NCI-H226 (cell line): ENCODE measurements around the gene MRTFB.

Experiments used
- DNase-seq: peaks from one replicate; pipeline ENCODE4 v3.0.0-alpha.2; 2015

MRTFB gene

GRCh38 chr16:14242769-14243168 is 171.7 kb downstream of the MRTFB start:
- DNase-seq = no peak

- no peak for DNase-seq
Measured at GRCh38 chr16:14244196-14245010, 173.3 kb downstream of the MRTFB start.

GRCh38 chr16:14248791-14249190 is 177.7 kb downstream of the MRTFB start:
- no peak for DNase-seq

GRCh38 chr16:14249291-14250032 is 178.3 kb downstream of the MRTFB start:
- no peak for DNase-seq

DNA sequence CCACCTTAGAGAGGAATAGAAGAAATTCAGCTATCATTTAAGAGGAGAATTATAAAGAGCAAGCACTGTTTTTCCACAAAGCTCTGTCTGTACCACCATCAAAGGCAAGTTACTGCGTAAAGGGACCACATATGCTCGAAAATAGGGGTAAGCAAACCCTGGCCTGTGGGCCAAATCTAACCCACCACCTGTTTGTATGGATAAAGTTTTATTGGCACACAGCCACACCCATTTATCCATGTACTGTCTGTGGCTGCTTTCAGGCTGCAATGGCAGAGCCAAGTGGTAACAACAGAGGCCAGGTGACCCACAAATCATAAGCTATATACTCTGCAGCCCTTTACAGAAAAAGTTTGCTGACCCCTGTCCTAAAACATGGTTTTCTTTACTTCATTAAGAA is 180.3 kb downstream of the MRTFB start:
- no peak for DNase-seq

GRCh38 chr16:14252860-14253259 is 181.7 kb downstream of the MRTFB start:
- no peak for DNase-seq

DNA sequence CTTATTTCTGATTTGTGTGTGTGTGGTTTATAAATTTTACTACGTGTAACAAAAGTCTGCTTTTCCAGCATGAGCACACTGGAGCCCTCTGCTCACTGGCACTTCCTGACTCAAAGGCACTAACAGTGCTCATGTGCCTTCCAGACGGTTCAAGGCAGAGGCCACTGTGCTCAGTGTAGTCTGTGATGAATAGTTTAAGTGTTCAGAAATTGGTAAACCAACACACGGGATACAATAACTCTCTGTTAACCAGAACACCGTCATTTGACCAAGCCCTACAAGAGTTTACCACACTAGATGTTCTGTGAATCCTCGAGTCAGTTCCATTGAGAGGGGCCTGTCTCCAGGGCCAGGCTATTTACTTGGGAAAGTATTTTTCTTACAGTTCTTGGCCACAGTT is 191.9 kb downstream of the MRTFB start:
- DNase-seq = no peak

DNA sequence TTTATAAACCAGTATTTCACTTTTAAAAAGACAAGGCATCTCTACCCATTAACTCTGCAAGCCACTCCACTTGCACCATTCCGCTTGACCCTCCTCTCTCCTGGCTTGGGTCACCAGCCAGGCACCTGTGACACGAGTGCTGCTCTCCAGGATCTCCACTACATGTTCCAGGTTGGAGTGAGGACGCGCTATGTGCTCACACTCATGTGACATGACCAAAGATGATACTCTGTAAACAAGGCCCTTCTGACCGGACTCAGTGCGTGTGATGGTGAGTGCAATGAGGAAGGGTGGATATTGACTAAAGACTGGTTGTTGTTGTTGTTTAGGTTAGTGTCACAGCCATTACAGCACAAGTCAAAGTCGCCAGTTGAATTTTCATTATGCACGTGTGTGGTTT is 192.7 kb downstream of the MRTFB start:
- no peak for DNase-seq

GRCh38 chr16:14264327-14264943 is 193.3 kb downstream of the MRTFB start:
- no peak for DNase-seq

- no peak for DNase-seq
Measured at GRCh38 chr16:14268073-14268472, 197.0 kb downstream of the MRTFB start.

GRCh38 chr16:14275934-14276333 is 204.8 kb downstream of the MRTFB start:
- DNase-seq = no peak

DNA sequence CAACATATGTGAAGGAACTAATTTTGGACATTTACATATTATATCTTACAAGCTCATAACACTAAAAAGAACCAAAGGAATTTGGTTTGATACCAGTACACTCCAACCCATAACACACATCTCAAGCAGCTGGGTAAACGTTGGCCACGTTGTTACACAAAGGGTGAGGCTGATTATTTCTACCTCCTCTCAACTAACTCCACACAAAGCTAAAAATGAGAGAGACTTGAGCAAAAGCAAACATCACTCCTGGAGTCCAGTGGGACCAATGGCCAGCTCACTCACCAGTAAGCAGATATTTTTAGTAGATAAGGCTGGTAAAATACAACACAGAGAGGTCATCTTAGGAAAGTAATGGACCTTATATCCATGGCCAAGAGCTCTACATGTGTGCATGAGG is 207.6 kb downstream of the MRTFB start:
- no peak for DNase-seq

GRCh38 chr16:14280541-14280940 is 209.4 kb downstream of the MRTFB start:
- no peak for DNase-seq

DNA sequence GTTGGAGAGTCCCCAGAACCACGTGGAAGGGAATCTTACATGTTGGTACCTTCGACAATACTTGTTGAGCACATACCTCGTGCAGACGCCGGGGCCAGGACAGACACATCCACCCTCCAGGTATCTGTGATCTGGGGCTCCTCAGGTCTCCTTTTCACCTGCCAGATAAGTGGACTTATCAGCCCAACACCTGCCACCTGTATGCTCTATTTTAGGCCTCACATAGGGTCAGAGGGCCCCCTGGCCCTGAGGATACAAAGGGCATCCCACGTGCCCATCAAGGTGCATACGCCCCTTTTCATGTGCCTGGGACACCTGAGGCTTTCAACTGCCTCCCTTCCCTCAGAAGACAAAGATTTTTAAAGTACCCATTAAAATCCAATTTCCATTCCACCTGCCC is 212.7 kb downstream of the MRTFB start:
- no peak for DNase-seq

- DNase-seq = no peak
Measured at GRCh38 chr16:14284371-14284770, 213.3 kb downstream of the MRTFB start.

DNA sequence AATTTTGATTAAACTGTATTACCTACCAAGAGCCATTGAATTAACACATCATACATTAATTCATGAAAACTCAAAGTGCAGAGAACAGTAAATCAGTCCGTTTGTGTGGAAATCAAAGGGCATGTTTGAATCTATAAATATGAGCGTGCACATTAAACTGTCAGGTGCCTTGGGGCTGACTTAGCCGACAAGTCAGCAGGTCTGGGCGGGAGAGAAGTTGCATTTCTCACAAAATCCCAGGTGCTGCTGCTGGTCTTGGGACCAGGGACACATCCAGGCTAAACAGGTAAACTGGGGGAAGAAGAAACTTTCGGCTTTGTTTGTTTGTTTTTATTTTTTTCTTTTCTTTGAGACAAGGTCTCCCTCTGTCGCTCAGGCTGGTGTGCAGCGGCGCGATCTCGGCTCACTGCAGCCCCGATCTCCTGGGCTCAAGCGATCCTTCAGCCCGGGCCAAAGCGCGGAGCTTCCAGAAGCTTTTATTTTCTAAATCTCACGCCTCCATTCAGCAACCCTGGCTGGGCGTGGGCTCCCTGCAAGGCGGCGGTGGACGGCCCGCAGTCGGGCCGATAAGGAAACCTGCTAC is 213.9 kb downstream of the MRTFB start:
- DNase-seq = peak; percentile 69

DNA sequence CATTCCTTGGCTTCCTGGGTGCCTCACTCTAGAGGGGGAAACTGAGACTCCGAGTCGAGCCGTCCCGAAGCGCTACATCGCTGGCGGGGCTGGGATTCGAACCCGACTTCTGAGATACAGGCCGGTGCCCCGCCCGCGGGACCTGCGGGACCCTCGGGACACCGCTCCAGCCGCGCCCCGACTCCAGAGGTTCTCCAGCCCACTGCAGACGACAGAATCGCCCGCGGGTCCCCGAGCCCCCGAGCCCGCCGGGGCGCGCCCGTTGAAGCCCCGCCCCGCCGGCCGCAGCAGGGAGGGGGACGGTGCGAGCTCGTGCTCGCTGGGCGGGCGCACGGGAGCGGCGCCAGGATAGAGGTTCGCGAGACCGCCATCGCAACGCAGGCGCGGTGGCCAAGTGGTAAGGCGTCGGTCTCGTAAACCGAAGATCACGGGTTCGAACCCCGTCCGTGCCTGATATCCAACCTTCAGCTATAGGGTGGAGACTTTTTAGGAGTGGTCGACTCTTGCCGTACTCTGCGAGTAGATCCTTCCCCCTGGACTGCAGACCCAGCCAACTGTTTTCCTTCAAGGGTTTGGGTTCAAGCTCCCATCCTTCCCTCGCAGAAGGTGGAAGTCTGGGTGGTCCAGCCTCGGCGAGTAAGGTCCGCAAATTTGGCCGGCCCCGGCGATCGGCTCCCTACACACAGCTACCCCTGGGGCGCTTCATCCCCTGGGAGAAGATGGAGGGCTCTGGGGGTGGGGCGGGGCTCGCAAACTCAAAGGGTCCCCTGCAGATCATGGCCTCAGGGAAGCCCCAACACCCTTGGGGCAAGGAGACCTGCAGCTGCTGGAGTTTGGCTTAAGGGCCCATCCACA is 214.6 kb downstream of the MRTFB start:
- DNase-seq = peak; percentile 97

GRCh38 chr16:14286368-14287230 is 215.5 kb downstream of the MRTFB start:
- DNase-seq = no peak

DNA sequence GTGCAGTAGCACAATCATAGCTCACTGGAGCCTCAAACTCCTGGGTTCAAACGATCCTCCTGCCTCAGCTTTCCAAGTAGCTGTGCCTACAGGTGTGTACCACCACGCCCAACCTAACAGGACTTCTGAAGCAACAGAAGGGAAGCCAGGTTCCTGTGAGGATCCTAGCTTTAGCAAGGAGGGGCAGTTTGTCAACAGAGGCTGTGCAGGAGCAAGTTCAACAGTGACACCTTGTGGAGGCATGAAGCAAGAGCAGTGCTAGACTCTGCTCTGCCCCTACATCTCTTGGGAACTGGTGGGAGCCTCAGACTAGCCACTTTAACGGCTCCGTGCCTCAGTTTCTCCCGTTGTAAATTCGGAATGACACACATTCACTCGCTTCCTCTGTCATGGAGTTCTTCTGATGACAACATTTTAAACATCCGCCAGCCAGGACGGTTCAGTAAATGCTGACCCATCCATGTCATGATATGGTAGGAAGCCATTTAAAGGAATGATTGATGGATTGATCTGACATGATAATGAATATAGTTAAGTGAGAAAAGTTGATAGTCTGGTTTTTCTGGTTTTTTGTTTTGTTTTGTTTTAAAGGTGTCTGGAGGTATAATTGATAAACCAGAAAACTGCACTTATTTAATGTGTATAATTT is 218.7 kb downstream of the MRTFB start:
- DNase-seq = peak; percentile 31

DNA sequence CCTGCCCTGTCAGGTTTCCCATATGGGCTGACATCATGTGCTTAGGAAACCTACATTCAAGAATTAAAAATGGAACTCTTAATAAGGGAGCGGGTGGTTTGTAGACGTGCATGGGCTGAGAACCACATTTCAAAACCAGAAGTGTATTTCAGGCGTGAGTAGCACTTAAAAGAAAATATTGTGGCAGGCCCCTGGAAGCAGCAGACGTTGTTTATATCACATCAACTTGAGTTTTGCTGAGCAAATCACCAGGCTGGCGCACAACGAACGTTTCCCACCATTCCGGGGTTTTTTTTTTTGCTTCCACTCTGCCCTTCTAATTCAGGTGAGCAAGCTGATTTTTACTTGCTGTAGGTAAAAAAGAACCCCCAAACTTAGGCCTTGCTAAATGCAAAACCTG is 220.2 kb downstream of the MRTFB start:
- no peak for DNase-seq
